NCI-H345 treated with DMSO at 0.1 percent for 48 hours (cell line): ENCODE results near the gene TBATA.
A peak's percentile ranks its signal among the peaks of the same experiment; 100 is the strongest.

Source experiments
- DNase-seq: peaks from one replicate; lab custom pipeline; 2025; ENCODE audit not compliant: unreplicated experiment; lab: John Stamatoyannopoulos, UW

Gene TBATA, protein sequence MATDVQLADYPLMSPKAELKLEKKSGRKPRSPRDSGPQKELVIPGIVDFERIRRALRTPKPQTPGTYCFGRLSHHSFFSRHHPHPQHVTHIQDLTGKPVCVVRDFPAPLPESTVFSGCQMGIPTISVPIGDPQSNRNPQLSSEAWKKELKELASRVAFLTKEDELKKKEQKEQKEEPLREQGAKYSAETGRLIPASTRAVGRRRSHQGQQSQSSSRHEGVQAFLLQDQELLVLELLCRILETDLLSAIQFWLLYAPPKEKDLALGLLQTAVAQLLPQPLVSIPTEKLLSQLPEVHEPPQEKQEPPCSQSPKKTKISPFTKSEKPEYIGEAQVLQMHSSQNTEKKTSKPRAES

DNA sequence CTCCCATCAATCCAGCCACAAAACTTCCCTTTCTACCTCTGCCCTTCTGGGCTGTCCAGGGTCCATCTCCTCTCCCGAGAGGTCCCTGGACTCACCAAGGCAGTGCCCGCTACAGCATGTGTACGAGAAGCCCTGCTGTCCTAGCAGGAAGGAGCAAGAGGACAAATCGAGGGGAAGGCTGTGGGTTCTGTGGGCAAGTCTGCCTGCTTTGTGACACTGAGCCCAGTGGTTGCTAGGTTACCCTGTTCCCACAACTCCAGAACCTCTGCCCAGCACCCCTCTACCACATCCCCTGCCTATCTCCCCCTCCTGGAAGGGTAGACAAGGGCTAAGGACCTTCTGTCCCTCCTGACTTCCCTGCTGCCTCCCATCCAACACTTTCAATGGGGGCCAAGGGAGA, at the start of gene TBATA:
TBATA (minus strand) TSS at position 188 of the 400 bp plus-strand sequence. CDS start 1,998 bp downstream, outside the sequence.
- no peak for DNase-seq

DNA sequence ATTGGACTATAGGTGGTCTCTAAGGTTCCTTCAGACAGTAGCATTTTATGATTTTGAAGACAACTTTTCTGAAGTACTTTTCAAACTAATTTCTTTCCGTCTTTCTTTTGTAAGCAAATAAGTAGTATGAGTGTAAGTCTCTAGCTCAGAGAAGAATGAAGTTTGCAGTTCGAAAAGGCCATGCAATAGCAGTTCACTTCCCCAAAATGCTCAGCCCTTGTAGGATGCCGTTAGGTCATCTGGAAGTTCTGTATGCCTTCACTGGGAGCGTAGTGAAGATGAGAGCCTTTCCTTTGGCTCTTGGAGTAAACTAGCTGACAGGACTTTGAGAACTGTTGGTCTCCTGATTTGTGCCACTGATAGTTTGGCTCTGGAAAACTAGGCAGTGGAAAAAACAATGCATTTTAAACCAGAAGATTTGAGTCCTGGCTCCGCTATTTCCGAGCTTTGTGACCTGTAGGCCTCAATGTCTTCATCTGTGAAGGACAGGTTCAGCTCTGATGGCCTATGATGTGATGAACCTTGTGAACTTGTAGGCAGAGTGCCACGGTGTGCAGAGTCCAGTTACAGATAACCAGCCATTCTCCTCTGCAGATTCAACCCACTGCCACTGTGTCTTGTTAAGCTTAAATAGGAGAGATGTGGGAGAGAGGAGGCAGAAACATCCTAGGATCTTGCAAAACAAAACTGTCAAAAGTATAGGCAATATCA, 49.4 kb upstream of the TBATA start:
- DNase-seq = no peak

DNA sequence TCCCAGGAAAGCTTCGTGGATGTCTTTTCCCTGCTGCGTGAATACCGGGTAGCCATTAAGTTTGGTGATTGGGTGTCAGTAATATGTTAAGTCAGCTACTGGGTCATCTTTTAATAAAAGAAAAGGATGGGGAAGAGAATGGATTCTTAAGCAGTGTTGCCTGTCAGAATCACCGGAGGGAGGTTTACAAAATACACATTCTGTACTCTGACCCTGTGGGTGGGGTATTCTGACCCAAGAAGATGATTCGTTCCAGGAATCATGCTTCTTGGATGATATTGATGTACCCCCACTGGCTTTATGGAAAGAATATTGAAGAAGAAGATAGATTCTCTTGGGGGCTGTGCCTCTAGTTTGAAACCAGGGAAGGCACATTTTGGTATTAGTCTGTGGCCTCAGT, 48.8 kb upstream of the TBATA start:
- DNase-seq = no peak

DNA sequence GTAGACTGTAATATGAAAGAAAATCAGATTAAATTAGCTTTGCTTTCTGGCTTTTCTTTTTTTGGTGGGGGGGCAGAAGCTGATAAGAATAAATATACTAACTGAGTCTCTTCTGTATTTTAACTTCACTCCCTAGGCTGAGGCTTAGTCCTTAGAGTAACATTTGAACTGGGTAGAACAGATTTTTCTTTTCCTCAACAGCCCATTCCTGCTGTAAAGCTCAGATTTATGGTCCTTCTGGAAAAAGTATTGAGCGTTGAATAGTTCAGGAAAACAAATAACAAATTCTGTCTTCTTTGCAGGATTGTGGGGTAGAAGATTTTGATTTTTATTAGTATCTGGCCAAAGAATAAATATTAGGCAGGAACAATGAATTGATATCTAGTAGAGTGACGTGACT, 48.4 kb upstream of the TBATA start:
- no peak for DNase-seq

DNA sequence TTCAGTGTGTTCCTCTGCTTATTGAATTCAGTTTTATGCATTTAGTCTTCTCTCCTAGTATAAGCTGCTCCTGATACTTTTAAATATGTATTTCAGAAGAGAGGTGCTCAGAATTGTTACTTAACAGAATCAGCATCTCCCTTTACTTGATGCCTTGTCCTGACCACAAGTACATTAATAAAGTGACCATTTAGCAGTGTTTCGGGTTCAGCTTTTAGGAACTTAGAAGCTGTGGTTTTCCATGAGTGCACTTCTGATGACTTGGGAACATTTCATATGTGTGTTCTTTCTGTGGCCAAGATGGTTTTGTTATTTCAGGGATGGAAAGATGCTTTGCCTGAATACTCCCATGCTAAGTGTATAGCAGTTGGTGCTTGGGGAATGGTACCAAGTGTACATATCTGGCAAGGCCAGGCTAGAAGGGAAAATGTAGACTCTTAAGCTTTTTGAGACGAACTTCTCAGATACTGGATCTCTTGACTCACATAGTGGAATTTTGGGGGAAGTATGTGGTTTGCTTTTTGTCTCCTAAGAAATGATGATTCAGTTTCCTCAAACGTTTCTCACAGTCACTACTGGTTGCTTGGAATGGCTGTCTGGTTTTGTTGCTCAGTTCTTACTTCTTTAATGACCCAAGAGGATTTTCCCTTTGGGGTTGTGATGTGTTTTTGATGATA, 47.8 kb upstream of the TBATA start:
- DNase-seq = no peak

DNA sequence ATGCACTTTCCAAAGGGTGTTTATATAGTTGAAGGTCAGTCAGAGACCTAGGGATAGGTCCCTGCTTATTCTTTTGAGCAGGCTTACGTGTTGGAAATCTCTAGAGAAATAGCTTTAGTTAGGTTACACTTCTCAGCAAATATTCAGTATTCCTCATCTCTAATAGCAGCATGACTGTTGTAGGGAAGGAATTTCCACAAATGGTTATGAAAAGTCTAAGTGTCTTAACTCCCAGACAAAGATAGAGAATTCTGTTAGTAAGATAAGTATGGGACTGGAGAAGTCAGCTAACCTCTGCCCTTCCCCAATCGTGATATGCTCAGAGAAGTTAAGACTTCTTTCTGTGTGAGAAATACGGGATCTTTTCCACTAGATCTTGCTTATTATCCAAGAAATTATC, 47.0 kb upstream of the TBATA start:
- DNase-seq = no peak

DNA sequence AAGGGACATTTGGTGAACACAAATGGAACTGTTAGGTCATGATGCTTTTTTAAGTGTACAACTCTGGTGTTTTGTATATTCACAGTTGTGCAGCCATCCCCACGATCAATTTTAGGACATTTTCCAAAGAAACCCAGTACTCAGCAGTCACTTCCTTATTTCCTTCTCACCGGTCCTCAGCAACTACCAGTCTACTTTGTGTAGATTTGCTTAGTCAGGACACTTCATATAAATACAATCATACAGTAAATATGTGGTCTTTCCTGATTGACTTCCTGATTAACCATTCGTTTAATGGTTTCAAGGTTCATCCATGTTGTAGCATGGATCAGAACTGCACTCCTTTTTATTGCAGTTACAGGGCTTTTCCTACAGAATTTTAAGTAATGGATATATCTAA, 45.0 kb upstream of the TBATA start:
- no peak for DNase-seq

DNA sequence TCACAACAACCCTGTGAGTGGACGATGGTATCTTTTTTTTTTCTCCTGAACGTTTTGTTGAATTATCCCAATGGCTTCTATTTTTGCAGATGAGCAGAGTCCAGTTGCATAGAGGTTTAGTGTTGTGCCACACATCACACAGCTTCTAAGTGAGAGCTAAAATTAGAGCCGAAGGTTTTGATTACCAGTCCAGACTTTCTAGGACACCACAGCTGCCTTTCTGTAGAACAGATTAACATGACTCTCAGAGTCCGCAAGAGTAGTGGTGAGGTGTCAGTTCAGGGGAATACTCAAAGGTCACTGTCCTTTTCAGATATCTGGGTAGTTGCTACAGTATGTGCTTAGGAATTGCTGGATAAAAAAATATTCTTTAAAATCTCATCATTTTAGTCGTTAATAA, 44.4 kb upstream of the TBATA start:
- no peak for DNase-seq

DNA sequence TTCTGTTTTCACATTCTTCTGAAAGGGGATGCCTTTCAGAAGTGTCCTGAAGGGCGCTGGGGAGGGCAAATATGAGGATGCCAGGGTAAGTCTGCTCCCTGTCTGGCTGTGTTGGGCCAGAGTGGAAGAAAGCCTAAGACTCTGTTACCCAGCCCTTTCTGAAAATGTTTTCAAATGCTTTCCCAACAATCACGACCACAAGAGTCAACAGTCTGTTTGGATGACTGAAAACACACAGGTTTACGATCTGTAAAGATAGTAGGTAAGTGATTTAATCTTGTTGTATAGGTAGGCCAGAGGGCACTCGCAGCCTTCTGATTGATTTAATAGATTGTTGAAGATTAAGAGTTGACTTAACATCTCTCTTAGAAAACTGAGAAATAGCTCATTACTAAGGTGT, 43.7 kb upstream of the TBATA start:
- DNase-seq = no peak

DNA sequence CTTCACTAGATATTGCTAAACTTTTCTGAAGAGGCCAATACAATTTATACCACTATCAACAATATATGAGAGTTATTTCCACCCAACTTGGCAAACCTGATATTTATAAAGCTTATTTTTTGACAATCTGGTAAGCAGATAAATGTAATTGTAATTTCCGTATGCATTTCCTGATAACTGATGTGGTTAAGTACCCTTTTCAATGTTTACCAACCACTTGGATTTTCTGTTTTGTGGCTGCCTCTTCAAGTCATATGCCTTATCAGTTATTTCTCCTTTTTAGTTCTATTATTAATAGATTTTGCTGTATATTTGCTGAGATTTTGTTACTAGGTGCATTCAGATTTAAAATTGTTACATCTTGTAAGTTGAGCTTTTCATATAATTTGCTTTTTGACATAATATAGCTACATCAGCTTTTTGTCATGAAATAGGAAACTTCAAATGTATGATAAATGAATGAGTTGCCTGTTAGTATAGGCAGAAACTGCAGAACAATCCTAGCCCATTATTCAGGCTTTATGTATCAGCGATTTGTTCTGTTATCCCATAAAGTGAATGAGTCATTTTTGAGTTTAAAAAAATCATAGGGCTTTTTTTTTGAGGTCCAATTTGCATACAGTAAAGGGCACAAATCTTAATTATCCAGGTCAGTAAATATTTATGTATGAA, 42.0 kb upstream of the TBATA start:
- DNase-seq = no peak

DNA sequence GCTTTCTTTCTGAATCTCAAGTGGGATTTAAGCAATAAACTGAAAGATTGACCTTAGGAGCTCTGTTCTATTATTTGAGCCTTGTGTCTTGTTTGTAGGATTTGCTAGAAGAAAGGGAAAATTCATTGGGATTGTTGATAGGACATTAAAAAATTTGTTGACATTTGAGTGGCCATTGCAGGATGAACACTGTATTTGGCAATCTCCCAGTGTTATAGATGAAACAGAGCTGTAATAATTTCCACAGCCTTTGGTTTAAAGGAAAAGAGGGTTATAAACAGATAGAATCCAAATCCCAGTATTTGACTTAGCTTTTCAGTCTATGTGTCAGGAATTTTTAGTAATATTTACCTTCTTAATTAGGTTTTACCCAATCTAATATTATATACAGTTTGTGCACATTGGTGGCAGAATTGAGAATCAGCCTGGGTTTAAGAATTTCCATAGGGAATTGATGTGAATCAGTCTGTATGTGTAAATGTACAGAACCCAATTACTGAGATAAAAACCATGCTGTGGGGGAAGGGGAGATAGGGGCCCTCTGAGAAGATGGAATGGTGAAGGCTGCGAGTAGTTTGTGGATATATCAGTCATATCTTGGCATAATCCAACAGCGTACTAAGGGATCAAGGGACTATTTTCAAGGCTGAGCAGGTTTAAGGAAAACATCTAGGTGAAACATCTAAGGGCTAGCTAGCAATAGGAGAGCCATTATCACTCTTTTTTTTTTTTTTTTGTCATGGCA, 37.1 kb upstream of the TBATA start:
- no peak for DNase-seq

DNA sequence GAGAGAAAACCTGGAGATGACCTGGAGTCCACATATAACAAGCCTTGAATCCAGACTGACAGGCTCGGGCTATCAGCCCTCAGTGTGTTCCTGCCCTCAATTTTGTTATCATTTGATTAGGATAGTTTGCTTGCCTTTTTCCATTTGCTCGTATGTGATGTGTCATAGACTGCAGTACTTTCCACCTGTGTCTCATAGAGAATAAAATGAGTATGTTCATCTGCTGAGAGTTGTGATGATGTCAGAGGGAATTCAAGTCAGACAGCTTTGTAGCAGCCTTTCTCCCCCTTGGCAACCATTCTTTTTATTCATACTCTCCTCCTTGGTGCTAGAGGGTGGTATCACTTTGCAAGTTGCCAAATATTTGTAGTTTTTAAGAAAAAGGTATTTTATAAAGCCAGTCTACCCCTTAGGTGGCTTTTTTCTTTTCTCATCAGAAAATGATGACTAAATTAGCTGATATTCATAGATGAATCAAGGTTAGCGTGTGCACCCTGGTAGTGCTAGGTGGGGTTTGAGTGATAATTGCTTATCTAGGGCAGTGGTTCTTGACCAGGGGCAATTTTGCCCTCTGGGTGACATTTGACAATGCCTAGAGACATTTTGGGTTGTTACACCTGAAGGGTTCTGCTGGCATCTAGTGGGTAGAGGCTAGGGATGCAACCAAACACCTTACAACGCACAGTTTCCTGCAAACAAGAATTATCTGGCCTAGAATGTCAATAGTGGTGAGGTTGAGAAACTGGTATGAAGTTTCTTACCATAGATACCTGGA, 36.0 kb upstream of the TBATA start:
- DNase-seq = no peak

DNA sequence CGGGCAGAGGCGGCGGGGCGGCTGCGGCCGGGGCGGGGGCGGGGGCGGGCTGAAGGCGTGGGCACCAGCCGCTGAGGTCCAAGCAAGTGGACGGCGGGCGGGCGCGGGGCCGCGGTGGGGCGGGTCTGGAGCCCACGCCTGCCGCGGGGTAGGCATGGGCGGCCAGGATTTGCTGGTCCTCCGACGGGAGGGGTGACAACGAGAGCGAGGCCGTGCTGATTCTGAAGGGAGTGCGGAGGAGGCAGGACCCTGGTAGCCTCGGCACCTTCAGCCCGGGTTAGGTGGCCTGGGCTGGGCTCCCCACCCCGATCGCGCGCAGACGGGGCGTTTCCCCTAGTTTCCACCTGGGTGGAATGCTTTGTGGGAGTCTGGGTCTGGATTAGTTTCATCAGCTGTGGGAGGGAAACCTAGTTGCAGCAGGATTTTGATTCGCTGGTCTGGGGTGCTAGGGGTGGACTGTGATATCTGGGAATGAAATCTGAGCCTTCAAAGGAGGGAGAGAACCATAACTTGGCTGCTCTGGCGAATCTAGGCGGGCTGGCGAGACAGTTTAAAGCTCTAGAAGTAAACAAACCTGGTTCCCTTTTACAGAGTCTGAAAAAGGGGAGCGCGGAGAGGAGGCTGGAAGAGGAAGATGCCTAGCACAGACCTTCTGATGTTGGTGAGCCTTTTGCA, 31.2 kb upstream of the TBATA start:
- peak; percentile 6 for DNase-seq

DNA sequence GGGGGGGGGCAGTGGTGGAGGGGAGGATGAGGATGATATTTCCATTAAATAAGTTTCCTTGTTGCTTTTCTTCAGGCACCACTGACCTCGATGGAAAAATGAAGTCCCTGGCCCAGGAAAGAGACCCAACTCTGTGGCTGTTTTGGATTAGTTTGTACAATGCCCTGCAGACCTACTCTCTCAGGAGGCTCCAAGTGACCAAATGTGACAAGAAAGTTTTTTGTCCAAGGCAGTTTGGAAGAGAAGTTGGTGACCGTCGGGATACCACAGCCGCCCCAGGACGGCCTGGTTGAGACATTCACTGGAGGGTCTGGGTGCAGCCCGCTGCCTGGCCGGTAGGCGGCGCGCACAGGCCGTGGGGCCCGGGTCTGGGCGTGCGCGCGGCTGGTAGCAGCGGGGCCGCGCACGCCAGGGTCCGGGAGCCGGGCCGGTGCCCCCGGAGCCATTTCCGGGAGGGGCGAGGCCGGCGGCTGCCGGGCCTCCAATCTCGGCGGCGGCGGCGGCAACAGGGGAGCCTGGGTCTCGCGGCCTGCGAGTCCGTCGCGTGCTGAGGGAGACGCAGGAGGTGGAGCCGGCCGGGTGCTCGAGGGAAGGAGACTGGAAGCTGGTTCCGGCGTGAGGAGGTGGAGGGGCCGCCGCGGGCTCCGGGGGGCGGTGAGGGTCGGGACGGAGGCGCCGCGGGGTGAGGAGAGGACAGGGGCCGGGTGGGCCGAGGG, 30.5 kb upstream of the TBATA start, which contains the start of gene SGPL1:
SGPL1 (plus strand) TSS at position 445 of the 716 bp plus-strand sequence. CDS start 906 bp downstream, outside the sequence.
- peak; percentile 42 for DNase-seq

DNA sequence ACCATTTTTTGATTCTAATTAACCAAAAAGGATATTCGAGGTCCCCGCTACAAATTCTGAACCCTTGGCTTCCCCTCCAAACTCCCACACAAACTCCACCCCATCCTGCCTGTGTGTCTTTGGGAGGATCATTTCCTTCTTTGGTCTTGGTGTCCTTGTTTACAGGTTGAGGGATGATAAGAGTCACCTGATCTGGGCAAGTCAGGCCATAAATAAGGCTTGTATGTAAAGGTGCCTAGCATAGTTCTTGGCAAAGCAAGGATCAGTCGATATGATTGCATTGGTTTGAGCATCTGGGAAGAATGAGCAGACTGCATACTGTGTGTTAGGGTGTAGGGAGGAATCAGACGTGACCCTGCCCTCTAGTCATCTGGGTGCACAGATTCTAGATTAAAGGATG, 28.9 kb upstream of the TBATA start:
- no peak for DNase-seq

DNA sequence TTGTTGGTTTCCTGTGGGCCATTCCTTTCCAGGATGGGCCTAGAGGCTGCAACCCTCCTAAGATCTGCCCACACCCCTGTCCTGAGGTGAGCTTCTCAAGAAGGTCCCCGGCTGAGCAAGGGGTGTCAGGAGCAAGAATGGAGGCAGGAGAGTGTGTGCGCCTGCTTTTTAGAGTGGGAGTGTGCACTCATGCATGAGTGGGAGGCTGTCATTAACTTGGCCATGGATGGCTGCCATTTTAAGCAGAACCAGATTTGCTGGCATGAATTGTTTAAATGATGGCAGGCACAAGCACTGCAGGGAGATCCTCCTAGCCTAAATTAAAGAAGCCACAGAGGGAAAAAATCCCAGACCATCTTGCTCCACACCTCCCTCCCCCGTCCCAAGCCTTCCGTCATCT, 27.6 kb upstream of the TBATA start:
- DNase-seq = peak; percentile 49

DNA sequence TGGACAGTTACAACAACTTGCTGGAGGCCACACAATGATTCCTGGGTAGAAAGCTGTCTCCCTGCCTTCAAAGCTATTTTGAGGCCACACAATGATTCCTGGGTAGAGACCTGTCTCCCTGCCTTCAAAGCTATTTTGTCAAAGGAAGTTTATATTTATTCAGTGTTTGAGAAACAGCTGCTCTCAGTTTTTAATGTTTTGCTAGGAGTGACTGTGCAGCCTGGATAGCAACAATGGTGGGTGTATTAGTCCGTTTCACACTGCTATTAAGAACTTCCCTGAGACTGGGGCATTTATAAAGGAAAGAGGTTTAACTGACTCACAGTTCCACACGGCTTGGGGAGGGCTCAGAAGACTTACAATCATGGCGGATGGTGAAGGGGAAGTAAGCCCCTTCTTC, 26.7 kb upstream of the TBATA start:
- no peak for DNase-seq

DNA sequence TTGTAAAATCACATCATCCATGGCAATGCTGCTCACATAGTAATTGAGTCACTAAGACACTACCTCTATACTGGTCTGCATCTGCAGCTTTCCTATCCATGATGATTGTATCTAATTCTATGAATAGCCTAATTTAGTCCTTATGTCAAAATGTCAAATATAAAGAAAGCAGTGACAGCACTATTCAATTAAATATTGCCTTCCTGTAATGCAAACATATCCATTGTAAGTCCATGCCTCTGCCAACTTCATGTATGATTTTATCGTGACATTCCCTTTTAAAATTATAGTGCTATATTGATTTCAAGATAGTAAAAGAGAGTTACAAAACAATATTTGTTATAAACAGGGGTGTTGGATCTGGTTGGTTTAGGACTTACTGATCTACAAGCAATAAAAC, 25.8 kb upstream of the TBATA start:
- DNase-seq = no peak

DNA sequence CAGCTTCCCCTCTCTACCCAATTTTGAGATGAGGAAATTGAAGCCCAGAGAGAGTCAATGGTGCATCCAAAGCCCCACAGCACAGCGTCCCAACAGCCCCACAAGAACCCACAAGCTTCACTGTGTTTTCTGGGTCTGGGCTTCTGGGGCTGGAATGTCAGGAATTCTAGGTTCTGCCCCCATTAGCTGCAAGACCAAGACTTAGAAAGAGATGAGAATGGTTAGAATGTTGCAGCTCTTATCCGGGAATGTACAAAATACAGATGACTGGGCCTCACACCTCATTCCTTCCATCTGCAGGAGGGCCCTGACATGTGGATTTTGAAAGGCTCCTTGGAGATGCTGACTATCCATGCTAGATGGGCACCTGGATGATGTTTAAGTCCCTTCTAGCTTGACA, 24.5 kb upstream of the TBATA start:
- no peak for DNase-seq
